NCI-H1694 (cell line): ENCODE measurements around the gene CARMIL1.

Experiments
- DNase-seq: peaks from one replicate; lab custom pipeline; 2025; lab: John Stamatoyannopoulos, UW

CARMIL1 gene

DNA sequence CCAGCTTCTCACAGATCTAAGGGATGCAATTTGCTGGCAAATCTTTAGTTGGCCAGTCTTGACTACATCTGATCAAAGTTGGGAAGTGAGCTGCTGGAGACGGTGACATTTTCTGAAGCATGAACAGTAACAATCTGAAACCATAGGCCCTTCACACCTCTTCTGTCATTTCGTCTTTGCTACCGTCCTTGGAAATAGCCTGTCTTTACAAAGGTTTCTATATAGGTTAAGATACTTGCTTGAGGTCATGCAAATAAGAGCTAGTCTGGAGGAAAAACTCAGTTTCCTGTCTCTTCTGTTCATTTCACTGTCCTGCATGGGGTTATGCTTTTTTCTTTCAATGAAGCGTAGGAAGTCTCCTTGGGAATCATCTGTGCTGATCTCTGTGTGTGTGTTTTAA, 55.6 kb downstream of the CARMIL1 start:
- no peak for DNase-seq

GRCh38 chr6:25336996-25337395, 57.8 kb downstream of the CARMIL1 start:
- DNase-seq: no peak

- DNase-seq: no peak
Observed at GRCh38 chr6:25337431-25337830, 58.3 kb downstream of the CARMIL1 start.

DNA sequence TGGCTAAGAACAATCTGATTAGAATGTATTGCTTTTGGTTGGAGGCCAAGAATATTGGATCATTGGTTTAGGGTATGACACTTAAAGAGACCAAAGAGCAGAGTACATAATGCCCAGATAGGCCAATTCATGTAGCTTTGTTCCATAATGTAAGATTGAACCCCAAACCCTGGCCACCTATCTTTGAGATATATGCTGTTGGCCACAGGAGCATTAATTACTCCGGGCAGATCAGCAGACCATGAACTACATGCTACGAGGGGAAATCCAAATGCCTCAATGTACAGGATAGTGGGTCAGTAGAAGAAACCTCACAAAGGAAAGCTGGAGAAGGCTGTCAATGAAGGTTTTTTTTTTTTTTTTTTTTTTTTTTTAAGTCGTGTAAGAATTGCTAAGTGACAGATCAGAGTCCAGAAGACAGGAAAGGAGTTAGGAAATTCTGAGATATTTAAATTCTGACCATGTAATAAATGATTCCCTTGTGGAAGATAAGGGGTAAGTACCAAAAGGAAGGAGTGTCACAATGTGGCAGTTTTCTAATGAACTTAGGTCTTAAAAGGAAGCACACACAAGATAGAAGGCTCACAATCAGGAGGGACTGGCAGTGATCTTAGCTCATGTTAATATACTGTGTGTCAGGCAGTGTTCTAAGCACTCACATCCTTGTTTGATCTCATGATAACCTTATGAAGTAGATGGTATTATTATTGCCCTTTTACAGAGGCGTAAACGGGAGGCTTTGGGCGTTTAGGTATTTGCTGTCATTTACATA, 61.4 kb downstream of the CARMIL1 start:
- DNase-seq: no peak

GRCh38 chr6:25341203-25341552, 62.0 kb downstream of the CARMIL1 start:
- no peak for DNase-seq

GRCh38 chr6:25341923-25342619, 62.9 kb downstream of the CARMIL1 start:
- no peak for DNase-seq

DNA sequence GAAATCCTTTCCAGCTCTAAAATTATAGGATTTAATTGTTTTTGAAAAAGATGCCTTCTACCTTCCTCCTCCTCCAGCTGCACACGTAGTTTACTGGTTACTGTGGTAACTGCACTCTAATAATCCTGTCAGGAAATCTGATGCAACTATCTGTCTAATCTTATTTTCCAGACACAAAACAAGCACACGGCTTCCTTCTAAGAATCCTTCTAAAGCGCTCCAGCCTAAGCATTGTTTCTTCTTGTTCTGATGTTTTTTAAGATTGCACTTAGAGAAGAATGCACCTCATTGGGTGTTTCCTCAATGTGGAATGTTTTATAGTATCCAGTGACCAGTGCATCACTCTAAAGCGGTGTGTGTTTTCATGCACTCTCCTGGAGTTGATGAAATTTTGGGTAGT, 63.6 kb downstream of the CARMIL1 start:
- DNase-seq: no peak

DNA sequence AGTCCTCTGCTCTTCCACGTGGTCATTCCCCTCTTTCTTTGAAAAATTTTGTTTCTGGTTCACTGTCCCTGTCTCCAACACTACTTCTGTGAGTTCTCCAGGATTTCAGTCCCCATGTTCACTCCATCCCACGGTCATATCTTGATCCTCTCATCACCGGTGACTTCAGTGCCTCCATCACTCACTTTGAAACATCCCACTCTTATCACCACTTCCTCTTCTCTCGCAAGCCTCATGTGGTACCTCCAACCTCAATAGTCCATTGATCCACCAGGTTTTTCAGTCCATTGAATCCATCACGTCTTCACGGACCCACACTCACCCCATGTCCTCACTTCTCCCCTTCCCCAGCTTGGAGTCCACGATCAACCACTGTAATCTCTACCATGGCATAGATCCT, 64.8 kb downstream of the CARMIL1 start:
- DNase-seq: no peak

- DNase-seq: no peak
Observed at GRCh38 chr6:25344827-25345226, 65.7 kb downstream of the CARMIL1 start.

DNA sequence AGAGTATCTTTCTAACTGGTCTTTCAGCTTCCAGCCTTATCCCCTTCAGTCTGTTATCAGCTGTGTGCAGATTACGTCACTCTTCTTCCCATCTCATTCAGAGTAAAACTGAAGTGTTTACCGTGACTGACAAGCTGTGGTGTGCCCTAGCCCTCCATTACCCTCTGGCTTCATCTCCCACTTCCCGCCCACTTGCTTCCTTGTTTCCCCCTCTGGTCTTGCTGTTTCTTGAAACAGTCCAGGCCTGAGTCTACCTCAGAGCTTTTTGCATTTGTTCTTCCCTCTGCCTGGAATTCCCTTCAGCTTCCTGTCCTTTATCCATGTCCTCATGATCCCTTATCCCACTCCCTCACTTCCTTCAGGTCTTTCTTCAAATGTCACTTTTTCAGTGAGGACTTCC, 66.9 kb downstream of the CARMIL1 start:
- no peak for DNase-seq

DNA sequence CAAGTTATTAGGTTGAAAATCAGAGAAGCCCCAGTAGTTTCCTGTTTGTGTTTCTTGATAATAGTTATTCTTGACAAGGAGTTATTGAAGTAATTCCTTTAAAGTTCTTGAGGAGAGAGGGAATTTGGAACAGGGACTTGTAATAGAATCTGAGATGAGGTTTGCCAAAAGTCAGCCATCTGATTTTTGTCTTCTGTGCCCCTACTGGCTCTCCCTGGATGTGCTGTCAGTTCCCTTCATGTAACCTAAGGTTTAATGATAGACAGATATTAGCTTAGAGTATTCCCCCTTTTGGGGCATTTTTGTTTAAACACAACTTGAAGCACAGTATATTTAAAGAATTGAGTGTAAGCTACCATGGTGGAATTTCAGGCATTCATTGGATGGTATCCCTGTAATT, 71.4 kb downstream of the CARMIL1 start:
- no peak for DNase-seq

DNA sequence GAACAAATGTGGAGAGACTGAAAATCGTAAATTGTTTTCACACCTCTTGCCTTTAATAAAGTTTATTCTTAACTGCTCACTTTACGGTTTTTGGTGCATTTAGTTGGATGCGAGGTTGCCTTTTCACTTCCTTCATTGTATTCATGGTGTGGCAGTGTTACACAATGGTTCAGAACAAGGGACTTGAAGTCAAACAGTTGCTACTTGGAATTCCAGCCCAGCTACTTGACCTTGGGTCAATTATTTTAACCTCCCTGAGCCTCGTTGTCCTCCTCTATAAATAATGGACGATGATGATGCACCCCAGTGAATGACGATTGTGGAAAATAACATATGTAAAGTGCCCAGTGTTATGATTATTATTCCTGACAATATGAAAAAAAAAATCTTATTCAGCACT, 72.3 kb downstream of the CARMIL1 start:
- no peak for DNase-seq

- DNase-seq: no peak
Observed at GRCh38 chr6:25352285-25352684, 73.1 kb downstream of the CARMIL1 start.

DNA sequence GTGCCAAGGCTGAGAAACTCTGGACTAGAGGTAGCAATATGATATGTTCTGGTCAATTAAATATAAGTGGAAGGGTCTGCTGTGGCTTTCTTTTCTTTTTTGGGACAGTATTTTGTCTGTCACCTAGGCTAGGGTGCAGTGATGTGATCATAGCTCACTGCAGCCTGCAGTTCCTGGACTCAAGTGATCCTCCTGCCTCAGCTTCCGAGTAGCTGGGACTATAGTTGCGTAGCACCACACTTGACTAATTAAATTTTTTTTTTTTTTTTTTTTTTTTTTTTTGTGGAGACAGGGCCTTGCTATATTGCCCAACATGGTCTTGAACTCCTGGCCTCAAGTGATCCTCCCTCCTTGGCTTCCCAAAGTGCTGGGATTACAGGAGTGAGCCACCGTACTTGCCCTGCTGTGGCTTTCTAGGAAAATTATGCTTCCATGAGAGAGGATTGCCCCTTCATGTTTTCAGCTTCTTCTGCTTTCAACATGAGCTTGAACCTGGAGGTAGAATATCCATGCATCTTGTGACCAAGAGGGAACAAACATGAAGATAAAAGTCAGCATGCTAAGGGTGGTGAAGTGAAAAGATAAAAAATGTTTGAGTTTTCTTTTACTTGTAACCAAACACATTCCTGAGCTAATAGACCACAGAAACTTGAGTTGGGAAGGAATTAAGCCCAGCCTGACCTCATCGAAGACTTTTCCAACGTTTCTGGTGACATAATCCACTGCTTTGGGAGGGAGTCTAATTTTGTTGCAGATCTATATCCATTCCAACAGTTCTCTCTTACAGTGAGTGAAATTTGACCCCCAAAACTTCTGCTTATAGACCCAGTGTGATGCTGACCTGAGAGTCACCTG, 75.1 kb downstream of the CARMIL1 start:
- DNase-seq: no peak

DNA sequence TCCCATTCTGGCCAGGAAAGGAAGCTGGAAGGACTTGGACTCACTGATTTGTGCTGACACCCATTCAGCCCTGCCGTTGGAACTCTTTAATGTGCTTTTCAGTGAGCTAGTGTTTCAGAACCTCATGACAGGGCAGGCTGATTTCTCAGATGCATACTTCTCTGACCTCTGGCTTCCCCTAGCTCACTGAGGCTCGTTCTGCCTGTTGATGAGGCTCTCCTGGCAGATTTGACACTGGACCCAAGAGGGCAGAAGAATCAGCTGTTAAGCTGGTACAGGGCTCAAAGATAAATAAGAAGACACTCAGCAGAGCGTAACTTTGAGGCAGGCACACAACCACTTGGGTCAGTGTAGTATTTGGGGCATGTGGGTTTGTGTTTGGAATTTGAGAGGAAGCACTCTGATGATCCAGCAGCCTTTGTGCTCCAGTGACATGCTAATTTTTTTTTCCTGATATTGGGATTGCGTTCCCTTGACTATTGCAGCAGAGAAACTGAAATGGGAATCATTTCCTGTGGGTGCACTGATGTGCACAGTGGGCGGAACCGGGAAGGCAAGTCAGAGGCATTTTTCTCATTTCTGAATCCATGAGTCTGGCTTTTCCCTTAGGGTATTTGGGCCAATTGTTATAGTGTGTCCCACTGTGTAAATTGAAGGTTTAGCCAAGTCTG, 80.2 kb downstream of the CARMIL1 start:
- no peak for DNase-seq

- DNase-seq: no peak
Observed at GRCh38 chr6:25359891-25360290, 80.7 kb downstream of the CARMIL1 start.

DNA sequence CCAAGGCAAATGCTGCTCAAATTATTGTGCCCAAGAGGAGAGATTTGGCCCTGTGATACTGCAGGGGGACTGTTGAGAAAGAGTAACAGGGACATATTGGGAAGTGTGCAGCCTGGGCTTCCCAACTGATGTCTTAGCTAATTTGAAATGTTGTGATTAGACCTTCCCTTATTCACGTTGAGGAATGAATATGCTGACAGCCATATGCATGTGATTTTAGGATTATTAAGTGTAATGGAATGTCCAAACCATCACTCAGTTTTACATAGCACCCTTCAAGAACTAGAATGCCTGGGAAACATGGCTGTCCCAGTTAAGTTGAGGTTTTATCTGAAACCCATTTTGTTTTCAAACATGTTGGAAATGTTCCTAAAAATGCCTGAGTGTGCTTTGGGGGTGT, 81.4 kb downstream of the CARMIL1 start:
- DNase-seq: no peak

DNA sequence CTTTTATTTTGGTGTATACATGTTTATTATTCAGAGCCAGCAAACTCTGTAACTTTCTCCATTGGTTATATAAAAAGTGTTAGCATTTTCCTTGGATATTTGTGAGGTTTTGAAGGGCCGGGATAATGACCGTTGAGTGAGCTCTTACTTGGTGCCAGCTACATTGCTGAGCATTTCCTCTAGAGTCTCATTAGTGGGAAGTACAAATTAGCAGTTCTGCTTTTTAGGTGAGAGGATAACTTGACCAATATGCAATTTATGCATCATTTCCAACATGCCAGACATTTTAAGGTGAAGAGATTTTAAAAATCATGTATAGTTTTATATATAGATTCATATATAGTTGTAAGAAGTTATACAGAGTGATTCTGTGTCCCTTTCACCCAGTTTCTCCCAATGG, 84.3 kb downstream of the CARMIL1 start:
- no peak for DNase-seq

GRCh38 chr6:25365154-25365553, 86.0 kb downstream of the CARMIL1 start:
- no peak for DNase-seq

DNA sequence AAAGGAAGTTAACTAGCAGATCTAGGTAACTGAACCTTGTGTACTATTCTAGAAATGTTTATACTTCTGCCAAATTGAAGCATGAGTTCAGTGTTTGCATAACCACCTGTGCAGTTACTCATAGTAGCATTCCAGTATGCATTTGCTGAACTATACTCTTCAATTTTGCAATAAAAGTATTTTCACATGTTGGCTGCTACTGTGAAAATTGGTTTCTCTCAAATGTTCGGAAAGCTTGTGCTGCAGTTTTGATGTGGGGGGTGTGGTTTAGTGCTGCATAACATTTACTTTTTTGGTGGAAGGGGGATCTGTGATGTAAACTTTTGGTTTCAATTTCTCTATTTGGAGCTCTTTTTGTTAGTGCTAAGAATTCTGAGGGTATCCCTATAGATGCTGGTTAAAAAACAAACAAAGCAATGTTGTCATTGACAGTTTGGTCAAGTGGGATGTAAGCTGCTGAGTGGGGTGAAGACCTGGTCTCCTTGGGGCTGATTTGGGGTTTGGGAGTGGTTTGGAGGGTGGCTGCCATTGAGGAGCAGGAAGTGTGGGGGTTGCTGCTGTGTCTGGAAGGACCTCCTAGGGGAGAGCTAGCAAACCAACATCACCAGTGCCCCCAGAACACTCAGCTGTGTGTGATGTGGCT, 87.8 kb downstream of the CARMIL1 start:
- no peak for DNase-seq

GRCh38 chr6:25369036-25369432, 89.9 kb downstream of the CARMIL1 start:
- no peak for DNase-seq
